GM12878 (cell line): ENCODE measurements around the gene DCDC2. TPM values are rescaled to one million over a fixed set of nuclear protein-coding genes. Genes with fewer than 3 reads are reported as not detected.
"Not testable (repeated sequence)": the region's sequence is repeated elsewhere in the genome, so short reads cannot be mapped to it uniquely, and the experiment has no call there.

Experiments used
- ATAC-seq: fragments of 200-7000 bp; cut with Tn5 transposase; 3 replicates; pipeline ENCODE4 v1.9.1; 2020; ENCODE audit warnings: mild to moderate bottlenecking, moderate library complexity
- BruUV-seq: library from RNA; stranded (reverse); fragments of 400-500 nt; replicated peaks from 2 replicates; lab custom pipeline; 2021; lab: Mats Ljungman, UMichigan
- CTCF ChIA-PET: fragments of 300-600 bp; sonication (Branson Sonifier 250); formaldehyde crosslinking; extraction: SDS; loops from one replicate; lab custom pipeline; 2021; ENCODE audit warnings: inconsistent platforms; lab: Yijun Ruan, JAX
- POLR2A ChIA-PET: fragments of 350-600 bp; formaldehyde crosslinking; extraction: SDS; loops from one replicate; lab custom pipeline; 2021; ENCODE audit warnings: inconsistent platforms; lab: Charles Lee
- RAD21 ChIA-PET: fragments of 300-600 bp; sonication (Branson Sonifier 250); formaldehyde crosslinking; loops from one replicate; lab custom pipeline; 2023; ENCODE audit warnings: antibody characterized with exemption; ENCODE audit not compliant: unreplicated experiment; lab: Charles Lee
- SMC1A ChIA-PET: fragments of 300-600 bp; sonication (Branson Sonifier 250); formaldehyde crosslinking; loops from one replicate; lab custom pipeline; 2023; ENCODE audit not compliant: unreplicated experiment, uncharacterized antibody; lab: Charles Lee
- DNase-seq: peaks from one replicate; pipeline ENCODE4 v3.0.0-alpha.2; 2011; ENCODE audit warnings: low read depth, low spot score
- FAIRE-seq: peaks from 3 replicates; lab custom pipeline; 2011; peaks lifted over from hg19 to GRCh38; lab: Jason Lieb, UNC
- H2AFZ ChIP-seq: 2 replicates; pipeline ENCODE4 v1.6.0; 2011; ENCODE audit warnings: low read depth, low read length, control low read depth; ENCODE audit not compliant: control insufficient read depth
- H3K27ac ChIP-seq: 2 replicates; pipeline ENCODE4 v1.5.1; 2011; ENCODE audit warnings: control low read depth; ENCODE audit not compliant: control insufficient read depth, insufficient read depth
- H3K27me3 ChIP-seq, 2 experiments: replicated peaks in 1 of 2; 2 replicates each; pipeline versions ENCODE4 v1.6.0 to v1.6.1; 2011; ENCODE audit warnings: low read length in 1 of 2; ENCODE audit not compliant: control insufficient read depth in 2 of 2, insufficient read depth in 2 of 2
- H3K36me3 ChIP-seq, 2 experiments: 2 replicates each; pipeline ENCODE4 v1.5.1; 2011; ENCODE audit warnings: low read length in 1 of 2; ENCODE audit not compliant: control insufficient read depth in 2 of 2, insufficient read depth in 2 of 2
- H3K4me1 ChIP-seq: 2 replicates; pipeline ENCODE4 v1.6.1; 2011; ENCODE audit warnings: mild to moderate bottlenecking, low read length, moderate library complexity, mixed read lengths; ENCODE audit not compliant: control insufficient read depth, insufficient read depth
- H3K4me2 ChIP-seq: 2 replicates; pipeline ENCODE4 v1.6.0; 2011; ENCODE audit warnings: control low read depth; ENCODE audit not compliant: control insufficient read depth, insufficient read depth
- H3K4me3 ChIP-seq: fragments of 200-600 bp; sonication (generic); 2 replicates; pipeline ENCODE4 v1.5.1; 2016
- H3K79me2 ChIP-seq: 2 replicates; pipeline ENCODE4 v1.6.0; 2011; ENCODE audit warnings: low read length; ENCODE audit not compliant: control insufficient read depth, insufficient read depth
- H3K9ac ChIP-seq: 2 replicates; pipeline ENCODE4 v1.8.0; 2011; ENCODE audit warnings: low read length, control low read depth, mixed read lengths; ENCODE audit not compliant: control insufficient read depth, insufficient read depth
- H3K9me3 ChIP-seq: replicated peaks from 3 replicates; pipeline ENCODE4 v1.5.1; 2011; ENCODE audit warnings: mild to moderate bottlenecking, low read length; ENCODE audit not compliant: control insufficient read depth, insufficient read depth
- H4K20me1 ChIP-seq: 2 replicates; pipeline ENCODE4 v1.6.0; 2011; ENCODE audit not compliant: control insufficient read depth, insufficient read depth
- CHD2 ChIP-seq: IDR thresholded peaks from 2 replicates; pipeline ENCODE4 v1.6.1; 2011; ENCODE audit warnings: low read depth, low read length, improper control_type of control experiment, borderline replicate concordance
- HDAC6 ChIP-seq: fragments of 200-600 bp; sonication (generic); IDR thresholded peaks from one replicate; pipeline ENCODE4 v1.8.0; 2017; ENCODE audit warnings: antibody characterized with exemption; ENCODE audit not compliant: unreplicated experiment
- KLF5 ChIP-seq: fragments of 450-650 bp; IDR thresholded peaks from 2 replicates; pipeline ENCODE4 v1.6.1; 2014; ENCODE audit warnings: mild to moderate bottlenecking; ENCODE audit not compliant: partially characterized antibody
- NBN ChIP-seq: fragments of 450-650 bp; IDR thresholded peaks from 2 replicates; pipeline ENCODE4 v1.6.1; 2016
- POLR2AphosphoS2 ChIP-seq: IDR thresholded peaks from 2 replicates; pipeline ENCODE4 v1.6.1; 2011; ENCODE audit warnings: low read depth, mild to moderate bottlenecking, low read length, improper control_type of control experiment, moderate library complexity
- STAT1 ChIP-seq: fragments of 450-650 bp; conservative IDR thresholded peaks from 2 replicates; pipeline ENCODE4 v1.6.1; 2014; ENCODE audit warnings: antibody characterized with exemption, mild to moderate bottlenecking
- ZNF24 ChIP-seq: fragments of 450-650 bp; IDR thresholded peaks from 2 replicates; pipeline ENCODE4 v1.6.1; 2017; ENCODE audit warnings: antibody characterized with exemption, mild to moderate bottlenecking
- WGBS: methylation state at CpG from one replicate; pipeline ENCODE4 v1.1.6; 2016; ENCODE audit warnings: low lambda C conversion rate; ENCODE audit not compliant: insufficient replicate concordance, insufficient coverage; ENCODE audit errors: missing lambda C conversion rate; 5-methylcytosine and 5-hydroxymethylcytosine counted together
- in situ Hi-C: fragments of 300-500 bp; cut with MboI; formaldehyde crosslinking; loops from 9 replicates; pipeline ENCODE4 v1.14.3; 2018; ENCODE audit warnings: mixed read lengths
- intact Hi-C: fragments of 100-400 bp; cut with micrococcal nuclease; formaldehyde crosslinking; loops from one replicate; pipeline ENCODE4 v1.14.2; 2022; ENCODE audit not compliant: unreplicated experiment
- polyA plus RNA-seq, 11 experiments: library from polyadenylated mRNA; depleted of rRNA in 4 of 11; unstranded in 6 of 11; stranded (reverse) in 5 of 11; fragments of >200 nt; fragmentation: Nextera tagmentation in 4 of 11; fragmentation: Illumina TruSeq in 1 of 11; extraction: Ambion mirVana in 4 of 11; extraction: Trizol in 1 of 11; gene quantifications; 1 replicate in 1 of 11; 2 replicates in 10 of 11; pipeline versions ENCODE4 v1.2.1 to v1.2.3, GENCODE V29; 2011 to 2016; ENCODE audit warnings: inconsistent platforms in 2 of 11, missing spikeins in 2 of 11, low read depth in 1 of 11
- total RNA-seq, 4 experiments: library from RNA; depleted of rRNA in 3 of 4; stranded (reverse); fragments of >200 nt in 3 of 4; fragmentation: Illumina TruSeq in 1 of 4; extraction: Trizol in 1 of 4; gene quantifications; 2 replicates each; pipeline versions ENCODE4 v1.2.1 to v1.2.3, GENCODE V29; 2013 to 2021
- TF ChIP-seq, protein P1 (sequence below): fragments of 450-650 bp; IDR thresholded peaks from 2 replicates; pipeline ENCODE4 v1.6.1; 2016; ENCODE audit warnings: mild to moderate bottlenecking

Gene DCDC2
- total and polyA plus RNA-seq, 10 of the 15 experiments (the other 5 are each of a cell fraction or from before 2014, with no cell fraction given): under 0.01 to 0.03 TPM; not detected in 8

DNA sequence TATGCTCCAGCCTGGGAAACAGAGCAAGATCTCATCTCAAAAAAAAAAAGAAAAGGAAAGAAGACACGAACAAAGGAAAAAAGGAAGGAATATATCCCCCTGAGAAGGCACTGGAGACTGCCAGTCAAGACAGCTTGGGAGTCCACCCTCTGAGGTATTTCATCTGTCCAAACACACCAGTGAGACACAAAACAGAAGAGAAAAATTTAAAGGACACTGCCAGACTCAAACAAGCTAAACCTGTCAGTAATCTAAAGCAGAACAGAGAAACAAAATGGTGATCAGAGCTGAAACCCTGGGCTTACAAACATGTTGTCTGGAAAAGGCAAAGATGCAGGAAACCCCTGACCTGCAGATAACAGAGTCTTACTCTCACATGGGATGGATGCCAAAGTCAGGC, 114.9 kb downstream of the DCDC2 start:
- no TSS peak for BruUV-seq
- H4K20me1 ChIP-seq: no peaks in the 10 kb centered on the region
- H3K9me3 ChIP-seq: no peaks in the 10 kb centered on the region
- ChIA-PET CTCF (no interaction called here), POLR2A (no interaction called here), RAD21 (no interaction called here), SMC1A (interaction anchor here (1.4 kb wide), 1 partner anchor 14 kb away, joined by 5 read pairs; no protein-coding TSS in a partner anchor)
- no peak overlapping the region for H3K27ac ChIP-seq
- H3K36me3 ChIP-seq: no peaks in the 10 kb centered on the region
- no peaks in the 10 kb centered on the region for H3K4me1 ChIP-seq
- FAIRE-seq (no peak), DNase-seq (no peak), ATAC-seq (no peak)
- H3K4me3 ChIP-seq: no peak overlapping the region
- 13% methylated on average over 1 of the region's 1 CpG for WGBS
- H3K79me2 ChIP-seq: no peaks in the 10 kb centered on the region
- intact Hi-C loops: no loop called here
- H3K27me3 ChIP-seq: no peaks in the 10 kb centered on the region; a peak in 1 of 4 replicates
- no peak overlapping the region for H3K4me2 ChIP-seq
- no peak overlapping the region for H2AFZ ChIP-seq
- in situ Hi-C loops: no loop called here
- no peak overlapping the region for H3K9ac ChIP-seq
- TF ChIP-seq KLF5 (no peak), HDAC6 (no peak), POLR2AphosphoS2 (no peak), NBN (no peak), CHD2 (no peak), STAT1 (no peak), ZNF24 (no peak)
- TF ChIP-seq, protein P1, sequence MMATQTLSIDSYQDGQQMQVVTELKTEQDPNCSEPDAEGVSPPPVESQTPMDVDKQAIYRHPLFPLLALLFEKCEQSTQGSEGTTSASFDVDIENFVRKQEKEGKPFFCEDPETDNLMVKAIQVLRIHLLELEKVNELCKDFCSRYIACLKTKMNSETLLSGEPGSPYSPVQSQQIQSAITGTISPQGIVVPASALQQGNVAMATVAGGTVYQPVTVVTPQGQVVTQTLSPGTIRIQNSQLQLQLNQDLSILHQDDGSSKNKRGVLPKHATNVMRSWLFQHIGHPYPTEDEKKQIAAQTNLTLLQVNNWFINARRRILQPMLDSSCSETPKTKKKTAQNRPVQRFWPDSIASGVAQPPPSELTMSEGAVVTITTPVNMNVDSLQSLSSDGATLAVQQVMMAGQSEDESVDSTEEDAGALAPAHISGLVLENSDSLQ: no peak

DNA sequence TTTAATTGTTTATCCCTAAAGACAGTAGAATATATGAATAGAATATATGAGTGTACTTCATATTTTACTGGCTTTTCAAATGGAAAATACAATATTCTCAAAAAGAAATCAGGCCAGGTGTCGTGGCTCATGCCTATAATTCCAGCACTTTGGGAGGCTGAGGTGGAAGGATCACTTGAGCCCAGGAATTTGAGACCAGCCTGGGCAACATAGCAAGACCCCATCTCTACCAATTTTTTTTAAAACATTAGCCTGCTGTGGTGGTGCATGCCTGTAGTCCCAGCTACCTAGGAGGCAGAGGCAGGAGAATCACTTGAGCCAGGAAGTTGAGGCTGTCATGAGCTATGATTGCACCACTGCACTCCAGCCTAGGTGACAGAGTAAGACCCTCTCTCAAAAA, 116.1 kb downstream of the DCDC2 start:
- H3K4me2 ChIP-seq, H3K9ac ChIP-seq, DNase-seq, POLR2A ChIA-PET, FAIRE-seq, H3K27ac ChIP-seq, H3K27me3 ChIP-seq, RAD21 ChIA-PET, H2AFZ ChIP-seq, H3K4me3 ChIP-seq, ATAC-seq, H3K36me3 ChIP-seq, H3K79me2 ChIP-seq, BruUV-seq, in situ Hi-C loops, H3K4me1 ChIP-seq, H4K20me1 ChIP-seq, H3K9me3 ChIP-seq, SMC1A ChIA-PET, CTCF ChIA-PET, intact Hi-C loops: not testable (repeated sequence)
- WGBS: 5% methylated on average over 1 of the region's 1 CpG
